IMR-90 (cell line): ENCODE measurements around the gene CPLX3. TPM values are rescaled to one million over a fixed set of nuclear protein-coding genes. Genes with fewer than 3 reads are reported as not detected.

Experiments
- ATAC-seq: fragments of 200-7000 bp; cut with Tn5 transposase; 2 replicates; pipeline ENCODE4 v1.9.1; 2020; ENCODE audit warnings: low read depth, mild to moderate bottlenecking, moderate library complexity
- BruUV-seq: library from RNA; stranded (reverse); fragments of 400-500 nt; replicated peaks from 2 replicates; lab custom pipeline; 2021; lab: Mats Ljungman, UMichigan
- CTCF ChIA-PET: fragments of 300-600 bp; formaldehyde crosslinking; extraction: SDS; loops from one replicate; lab custom pipeline; 2021; ENCODE audit warnings: antibody characterized with exemption; lab: Yijun Ruan, JAX
- POLR2A ChIA-PET: fragments of 300-600 bp; sonication (Branson Sonifier 250); formaldehyde crosslinking; loops from one replicate; lab custom pipeline; 2022; ENCODE audit warnings: antibody characterized with exemption; ENCODE audit not compliant: unreplicated experiment; lab: Charles Lee
- DNase-seq: peaks from one replicate; pipeline ENCODE4 v3.0.0; 2013
- H2AFZ ChIP-seq: replicated peaks from 2 replicates; pipeline ENCODE3; 2013; ENCODE audit warnings: low read length, mild to moderate bottlenecking; ENCODE audit not compliant: poor library complexity
- H2AK5ac ChIP-seq: 2 replicates; pipeline ENCODE4 v1.6.1; 2013; ENCODE audit warnings: low read depth, low read length, inconsistent platforms
- H2AK9ac ChIP-seq: replicated peaks from 2 replicates; pipeline ENCODE3; 2013; ENCODE audit warnings: mild to moderate bottlenecking, low read depth, low read length, moderate library complexity; ENCODE audit not compliant: poor library complexity
- H2BK120ac ChIP-seq: 2 replicates; pipeline ENCODE4 v1.6.1; 2013; ENCODE audit warnings: low read depth, low read length, inconsistent platforms
- H2BK15ac ChIP-seq: 3 replicates; pipeline ENCODE4 v1.6.1; 2013; ENCODE audit warnings: low read depth, low read length, inconsistent platforms
- H2BK20ac ChIP-seq: 2 replicates; pipeline ENCODE4 v1.6.1; 2013; ENCODE audit warnings: low read depth, mild to moderate bottlenecking, inconsistent platforms, low read length, moderate library complexity
- H2BK5ac ChIP-seq: 2 replicates; pipeline ENCODE4 v1.6.1; 2013; ENCODE audit warnings: mild to moderate bottlenecking, low read depth, low read length, inconsistent platforms; ENCODE audit not compliant: poor library complexity, severe bottlenecking
- H3K14ac ChIP-seq: replicated peaks from 2 replicates; pipeline ENCODE4 v1.6.1; 2013; ENCODE audit warnings: low read depth, low read length, inconsistent platforms
- H3K18ac ChIP-seq: 2 replicates; pipeline ENCODE4 v1.6.1; 2013; ENCODE audit warnings: low read depth, low read length, control low read depth
- H3K23ac ChIP-seq: 2 replicates; pipeline ENCODE4 v1.6.1; 2013; ENCODE audit warnings: low read depth, low read length, inconsistent platforms
- H3K27ac ChIP-seq: 2 replicates; pipeline ENCODE4 v1.5.1; 2013; ENCODE audit warnings: mild to moderate bottlenecking, control low read depth, low read length; ENCODE audit not compliant: insufficient read depth
- H3K27me3 ChIP-seq: 2 replicates; pipeline ENCODE4 v1.6.1; 2013; ENCODE audit warnings: low read length; ENCODE audit not compliant: control insufficient read depth, insufficient read depth
- H3K36me3 ChIP-seq: 2 replicates; pipeline ENCODE4 v1.6.1; 2013; ENCODE audit warnings: low read length, mixed read lengths; ENCODE audit not compliant: control insufficient read depth, insufficient read depth
- H3K4ac ChIP-seq: 2 replicates; pipeline ENCODE4 v1.6.1; 2013; ENCODE audit warnings: low read depth, low read length, inconsistent platforms
- H3K4me1 ChIP-seq: 2 replicates; pipeline ENCODE4 v1.6.1; 2013; ENCODE audit warnings: low read length, mixed read lengths; ENCODE audit not compliant: control insufficient read depth, insufficient read depth
- H3K4me2 ChIP-seq: 2 replicates; pipeline ENCODE4 v1.6.1; 2013; ENCODE audit warnings: low read depth, mild to moderate bottlenecking, control low read depth, low read length, moderate library complexity
- H3K4me3 ChIP-seq: 2 replicates; pipeline ENCODE4 v1.5.1; 2013; ENCODE audit warnings: low read depth, mild to moderate bottlenecking, control low read depth, low read length, moderate library complexity; ENCODE audit not compliant: insufficient read depth
- H3K56ac ChIP-seq: 2 replicates; pipeline ENCODE4 v1.6.1; 2013; ENCODE audit warnings: low read length, inconsistent platforms; ENCODE audit not compliant: insufficient read depth; ENCODE audit errors: extremely low read depth
- H3K79me1 ChIP-seq, 2 experiments: 2 replicates each; pipeline ENCODE4 v1.6.1; 2013; ENCODE audit warnings: low read length in 2 of 2, inconsistent platforms in 1 of 2, low read depth in 1 of 2
- H3K9ac ChIP-seq: 2 replicates; pipeline ENCODE4 v1.6.1; 2013; ENCODE audit warnings: low read depth, low read length, control low read depth
- H3K9me1 ChIP-seq: 2 replicates; pipeline ENCODE4 v1.6.1; 2013; ENCODE audit warnings: low read length, inconsistent platforms; ENCODE audit not compliant: insufficient read depth
- H3K9me3 ChIP-seq: 2 replicates; pipeline ENCODE4 v1.6.1; 2013; ENCODE audit warnings: low read length; ENCODE audit not compliant: control insufficient read depth, insufficient read depth
- H4K20me1 ChIP-seq: 2 replicates; pipeline ENCODE4 v1.6.1; 2013; ENCODE audit warnings: low read length, inconsistent platforms; ENCODE audit not compliant: insufficient read depth
- H4K5ac ChIP-seq: 2 replicates; pipeline ENCODE4 v1.6.1; 2013; ENCODE audit warnings: mild to moderate bottlenecking, low read depth, low read length, control low read depth
- H4K8ac ChIP-seq, 2 experiments: 2 replicates each; pipeline ENCODE4 v1.6.1; 2013; ENCODE audit warnings: low read depth in 2 of 2, low read length in 2 of 2, control low read depth in 1 of 2, inconsistent platforms in 1 of 2
- H4K91ac ChIP-seq: 2 replicates; pipeline ENCODE4 v1.6.1; 2013; ENCODE audit warnings: low read depth, low read length, inconsistent platforms; ENCODE audit not compliant: insufficient read depth
- BHLHE40 ChIP-seq: fragments of 150-350 bp; IDR thresholded peaks from 2 replicates; pipeline ENCODE4 v1.6.1; 2016; ENCODE audit warnings: mild to moderate bottlenecking, low read depth, low read length
- CHD1 ChIP-seq: IDR thresholded peaks from 2 replicates; pipeline ENCODE4 v1.6.1; 2012; ENCODE audit warnings: low read depth, low read length, improper control_type of control experiment
- CTCF ChIP-seq: conservative IDR thresholded peaks from 2 replicates; pipeline ENCODE4 v1.5.1; 2012; ENCODE audit warnings: mild to moderate bottlenecking, low read depth, low read length, improper control_type of control experiment
- MAZ ChIP-seq: IDR thresholded peaks from 2 replicates; pipeline ENCODE4 v1.6.1; 2012; ENCODE audit warnings: low read depth, mild to moderate bottlenecking, low read length, improper control_type of control experiment, moderate library complexity, borderline replicate concordance
- MXI1 ChIP-seq: IDR thresholded peaks from 2 replicates; pipeline ENCODE4 v1.6.1; 2012; ENCODE audit warnings: low read depth, mild to moderate bottlenecking, low read length, moderate library complexity, borderline replicate concordance
- NFE2L2 ChIP-seq: fragments of 150-350 bp; IDR thresholded peaks from 2 replicates; pipeline ENCODE4 v1.6.1; 2016; ENCODE audit warnings: low read depth, mild to moderate bottlenecking, low read length
- POLR2A ChIP-seq: IDR thresholded peaks from 2 replicates; pipeline ENCODE4 v1.6.1; 2012; ENCODE audit warnings: mild to moderate bottlenecking, low read depth, low read length
- RAD21 ChIP-seq: IDR thresholded peaks from 2 replicates; pipeline ENCODE4 v1.6.1; 2012; ENCODE audit warnings: low read length, improper control_type of control experiment
- RCOR1 ChIP-seq: IDR thresholded peaks from 2 replicates; pipeline ENCODE4 v1.6.1; 2012; ENCODE audit warnings: mild to moderate bottlenecking, low read length, improper control_type of control experiment; ENCODE audit not compliant: insufficient replicate concordance
- RFX5 ChIP-seq: IDR thresholded peaks from 2 replicates; pipeline ENCODE4 v1.8.0; 2012; ENCODE audit warnings: low read depth, mild to moderate bottlenecking, low read length, moderate library complexity
- SMC3 ChIP-seq: fragments of 150-350 bp; IDR thresholded peaks from 2 replicates; pipeline ENCODE4 v1.6.1; 2016; ENCODE audit warnings: low read depth, mild to moderate bottlenecking, antibody characterized with exemption, low read length, moderate library complexity
- USF2 ChIP-seq: fragments of 150-350 bp; IDR thresholded peaks from 2 replicates; pipeline ENCODE4 v1.6.1; 2017; ENCODE audit warnings: mild to moderate bottlenecking, antibody characterized with exemption, low read length, low read depth
- WGBS, 2 experiments: methylation state at CpG; one replicate each; pipeline versions ENCODE4 v1.1.5 to v1.1.7; 2013; ENCODE audit warnings: missing lambda C conversion rate in 2 of 2; ENCODE audit not compliant: insufficient read length in 1 of 2; ENCODE audit errors: extremely low coverage in 2 of 2; 5-methylcytosine and 5-hydroxymethylcytosine counted together
- dilution Hi-C: fragments of 300-500 bp; cut with HindIII; formaldehyde crosslinking; loops from one replicate; pipeline ENCODE4 v1.14.3; 2018; ENCODE audit warnings: low sequenced_read_pairs; ENCODE audit not compliant: unreplicated experiment
- in situ Hi-C: fragments of 300-500 bp; cut with MboI; formaldehyde crosslinking; loops from 3 replicates; pipeline ENCODE4 v1.14.3; 2019; ENCODE audit warnings: low sequenced_read_pairs, inconsistent platforms, mixed read lengths
- intact Hi-C: fragments of 100-400 bp; cut with micrococcal nuclease; formaldehyde crosslinking; loops from 2 replicates; pipeline ENCODE4 v1.10.0; 2022
- polyA plus RNA-seq, 3 experiments: library from polyadenylated mRNA; depleted of rRNA; stranded (reverse); fragments of >200 nt; gene quantifications; 2 replicates each; pipeline ENCODE4 v1.2.3, GENCODE V29; 2012; ENCODE audit warnings: low replicate concordance in 1 of 3
- total RNA-seq: library from RNA; depleted of rRNA; stranded (reverse); fragments of >200 nt; gene quantifications from 2 replicates; pipeline ENCODE4 v1.2.3, GENCODE V29; 2012

Gene CPLX3
- total and polyA plus RNA-seq, 2 of the 4 experiments (the other 2 are of a cell fraction): not detected

- TF ChIP-seq RAD21 (peak; percentile 9; the same call in 1 of the 2 replicates), NFE2L2 (no peak), SMC3 (no peak; the same call in 1 of the 2 replicates), RCOR1 (no peak)
Measured at GRCh38 chr15:74793135-74794028, 33.0 kb upstream of the CPLX3 start (continued).

- dilution Hi-C loops: no loop called here
- H3K4me2 ChIP-seq: no peak overlapping the region
- TF ChIP-seq MAZ (no peak), USF2 (no peak), CTCF (no peak), RFX5 (no peak), POLR2A (no peak), RAD21 (no peak), RCOR1 (no peak), BHLHE40 (no peak), MXI1 (no peak), CHD1 (no peak)
Measured at GRCh38 chr15:74794248-74794969, 32.0 kb upstream of the CPLX3 start.

More at GRCh38 chr15:74794248-74794969, 32.0 kb upstream of the CPLX3 start:
- ATAC-seq (no peak), DNase-seq (no peak)
- H3K79me1 ChIP-seq: peaks cover 22 to 87% of the 10 kb centered on the region in 2 experiments
- peaks cover 27% of the 10 kb centered on the region for H3K9me1 ChIP-seq
- no peak overlapping the region for H2AK5ac ChIP-seq
- WGBS, 2 experiments: no CpG with 5 or more reads among the region's 9 CpGs
- ChIA-PET CTCF (no interaction called here), POLR2A (interaction anchor here (0.6 kb wide), 1 partner anchor 19 kb away, joined by 3 read pairs; no protein-coding TSS in a partner anchor)
- H2BK120ac ChIP-seq: no peak overlapping the region
- peaks cover 8% of the 10 kb centered on the region for H3K36me3 ChIP-seq
- no peak overlapping the region for H2AK9ac ChIP-seq
- H3K18ac ChIP-seq: no peak overlapping the region
- H3K23ac ChIP-seq: no peak overlapping the region
- H3K27me3 ChIP-seq: no peaks in the 10 kb centered on the region
- H3K56ac ChIP-seq: no peak overlapping the region
- intact Hi-C loops: no loop called here
- H3K4ac ChIP-seq: no peak overlapping the region
- no peaks in the 10 kb centered on the region for H3K9me3 ChIP-seq
- no peak overlapping the region for H2AFZ ChIP-seq
- H4K5ac ChIP-seq: no peak overlapping the region
- H2BK5ac ChIP-seq: no peak overlapping the region
- H3K9ac ChIP-seq: no peak overlapping the region
- BruUV-seq: no TSS peak
- no peak overlapping the region for H4K91ac ChIP-seq
- H4K8ac ChIP-seq: no peak overlapping the region
- H3K4me3 ChIP-seq: no peak overlapping the region
- H2BK20ac ChIP-seq: no peak overlapping the region
- in situ Hi-C loops: no loop called here
- no peak overlapping the region for H3K27ac ChIP-seq
- peaks cover 13% of the 10 kb centered on the region for H3K4me1 ChIP-seq
- peaks cover 91% of the 10 kb centered on the region for H4K20me1 ChIP-seq
- no peak overlapping the region for H2BK15ac ChIP-seq
- no peak overlapping the region for H3K14ac ChIP-seq
